HepG2 (cell line): Measurements from ENCODE around the gene PRMT2. TPM values are rescaled to one million over a fixed set of nuclear protein-coding genes. Genes with fewer than 3 reads are reported as not detected.

Source experiments
- EEA1 ChIP-seq: sonication (generic); formaldehyde crosslinking; IDR thresholded peaks from 2 replicates; pipeline ENCODE4 v1.5.1; 2020; ENCODE audit warnings: mild to moderate bottlenecking, missing genetic modification reagents, borderline replicate concordance
- IRX3 ChIP-seq: sonication (generic); formaldehyde crosslinking; IDR thresholded peaks from 2 replicates; pipeline ENCODE4 v1.8.1; 2023; ENCODE audit warnings: mild to moderate bottlenecking, low read depth, missing genetic modification reagents, borderline replicate concordance
- NBN ChIP-seq: fragments of 450-650 bp; conservative IDR thresholded peaks from 2 replicates; pipeline ENCODE4 v1.6.1; 2017
- NFE2 ChIP-seq: sonication (generic); formaldehyde crosslinking; IDR thresholded peaks from 2 replicates; pipeline ENCODE4 v1.4.0; 2020; ENCODE audit warnings: missing genetic modification reagents
- NR2C2 ChIP-seq: sonication (generic); formaldehyde crosslinking; IDR thresholded peaks from 2 replicates; pipeline ENCODE4 v1.4.0; 2020; ENCODE audit warnings: missing genetic modification reagents, mild to moderate bottlenecking, moderate library complexity, borderline replicate concordance
- NRL ChIP-seq: sonication (generic); formaldehyde crosslinking; IDR thresholded peaks from 2 replicates; pipeline ENCODE4 v1.5.0; 2020; ENCODE audit warnings: missing genetic modification reagents, mild to moderate bottlenecking, moderate library complexity, borderline replicate concordance
- ZNF34 ChIP-seq: sonication (generic); formaldehyde crosslinking; IDR thresholded peaks from 2 replicates; pipeline ENCODE4 v1.4.0; 2020; ENCODE audit warnings: mild to moderate bottlenecking, missing genetic modification reagents, borderline replicate concordance
- ZNF407 ChIP-seq: sonication (generic); formaldehyde crosslinking; IDR thresholded peaks from one replicate; pipeline ENCODE4 v1.5.1; 2020; ENCODE audit warnings: mild to moderate bottlenecking, missing genetic modification reagents; ENCODE audit errors: not compliant biosample characterization
- ZNF451 ChIP-seq: sonication (generic); formaldehyde crosslinking; IDR thresholded peaks from 2 replicates; pipeline ENCODE4 v1.5.0; 2020; ENCODE audit warnings: mild to moderate bottlenecking, missing genetic modification reagents
- ZNF558 ChIP-seq: sonication (generic); formaldehyde crosslinking; IDR thresholded peaks from 2 replicates; pipeline ENCODE4 v1.9.0; 2022; ENCODE audit warnings: mild to moderate bottlenecking, missing genetic modification reagents, borderline replicate concordance
- ZNF562 ChIP-seq: sonication (generic); formaldehyde crosslinking; IDR thresholded peaks from 2 replicates; pipeline ENCODE4 v1.8.0; 2022; ENCODE audit warnings: missing genetic modification reagents, borderline replicate concordance
- polyA plus RNA-seq, 8 experiments: library from polyadenylated mRNA; depleted of rRNA in 3 of 8; stranded (reverse) in 7 of 8; unstranded in 1 of 8; fragments of >200 nt; fragmentation: Illumina TruSeq in 4 of 8; extraction: Trizol in 4 of 8; gene quantifications; 2 replicates each; pipeline versions ENCODE4 v1.2.1 to v1.2.3, GENCODE V29; 2011 to 2016; ENCODE audit warnings: low read depth in 4 of 8, missing spikeins in 1 of 8, mixed read lengths in 1 of 8; ENCODE audit not compliant: insufficient read depth in 1 of 8
- total RNA-seq, 5 experiments: library from RNA; depleted of rRNA; stranded (reverse); fragments of >200 nt; fragmentation: Illumina TruSeq; extraction: Trizol; gene quantifications; 2 replicates each; pipeline ENCODE4 v1.2.3, GENCODE V29; 2016; ENCODE audit warnings: low read depth in 1 of 5
- TF ChIP-seq, protein P1 (sequence below): sonication (generic); formaldehyde crosslinking; IDR thresholded peaks from 2 replicates; pipeline ENCODE4 v1.4.0; 2020; ENCODE audit warnings: mild to moderate bottlenecking, low read depth, missing genetic modification reagents
- TF ChIP-seq, protein P2 (sequence below): sonication (generic); formaldehyde crosslinking; IDR thresholded peaks from 2 replicates; pipeline ENCODE4 v1.4.0; 2020; ENCODE audit warnings: low read depth, missing genetic modification reagents

Gene PRMT2
- total and polyA plus RNA-seq, 2 of the 13 experiments (the other 11 are each of a cell fraction or from before 2014, with no cell fraction given) = 54.4 to 78.8 TPM

DNA sequence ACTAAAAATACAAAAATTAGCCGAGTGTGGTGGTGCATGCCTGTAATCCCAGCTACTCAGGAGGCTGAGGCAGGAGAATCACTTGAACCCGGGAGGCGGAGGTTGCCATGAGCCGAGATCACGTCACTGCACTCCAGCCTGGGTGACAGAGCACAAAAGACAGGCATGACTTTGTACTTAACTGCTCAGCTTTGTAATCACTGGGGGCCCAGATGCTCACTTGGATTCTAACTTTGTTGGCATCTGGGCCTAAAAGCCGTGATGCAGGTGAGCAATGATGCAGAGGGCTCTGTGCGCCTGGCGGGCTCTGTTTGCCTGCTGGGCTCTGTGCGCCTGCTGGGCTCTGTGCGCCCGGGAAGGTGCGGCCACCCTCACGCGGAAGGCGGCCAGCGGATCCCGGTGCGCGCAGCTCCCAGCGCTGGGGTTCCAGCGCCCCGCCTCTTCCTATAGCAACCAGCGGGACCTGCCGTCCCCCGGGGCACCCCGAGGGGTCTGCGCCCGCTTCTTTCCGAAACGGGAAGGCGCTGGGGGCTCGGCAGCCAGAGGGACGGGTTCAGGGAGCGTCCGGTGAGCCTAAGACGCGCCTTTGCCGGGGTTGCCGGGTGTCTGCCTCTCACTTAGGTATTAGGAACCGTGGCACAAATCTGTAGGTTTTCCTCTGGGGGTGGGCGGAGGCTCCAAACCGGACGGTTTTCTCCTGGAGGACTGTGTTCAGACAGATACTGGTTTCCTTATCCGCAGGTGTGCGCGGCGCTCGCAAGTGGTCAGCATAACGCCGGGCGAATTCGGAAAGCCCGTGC, 31.7 kb downstream of the PRMT2 start (continued):
- TF ChIP-seq ZNF451 (CRISPR knock-in tag) (no peak), IRX3 (no peak), NRL (CRISPR knock-in tag) (no peak), NR2C2 (CRISPR knock-in tag) (no peak), ZNF562 (CRISPR knock-in tag) (no peak), NBN (no peak), ZNF34 (CRISPR knock-in tag) (no peak), EEA1 (CRISPR knock-in tag) (no peak), NFE2 (CRISPR knock-in tag) (no peak), ZNF407 (CRISPR knock-in tag) (no peak), ZNF558 (CRISPR knock-in tag) (no peak; the same call in 1 of the 2 replicates)
- TF ChIP-seq, protein P1, sequence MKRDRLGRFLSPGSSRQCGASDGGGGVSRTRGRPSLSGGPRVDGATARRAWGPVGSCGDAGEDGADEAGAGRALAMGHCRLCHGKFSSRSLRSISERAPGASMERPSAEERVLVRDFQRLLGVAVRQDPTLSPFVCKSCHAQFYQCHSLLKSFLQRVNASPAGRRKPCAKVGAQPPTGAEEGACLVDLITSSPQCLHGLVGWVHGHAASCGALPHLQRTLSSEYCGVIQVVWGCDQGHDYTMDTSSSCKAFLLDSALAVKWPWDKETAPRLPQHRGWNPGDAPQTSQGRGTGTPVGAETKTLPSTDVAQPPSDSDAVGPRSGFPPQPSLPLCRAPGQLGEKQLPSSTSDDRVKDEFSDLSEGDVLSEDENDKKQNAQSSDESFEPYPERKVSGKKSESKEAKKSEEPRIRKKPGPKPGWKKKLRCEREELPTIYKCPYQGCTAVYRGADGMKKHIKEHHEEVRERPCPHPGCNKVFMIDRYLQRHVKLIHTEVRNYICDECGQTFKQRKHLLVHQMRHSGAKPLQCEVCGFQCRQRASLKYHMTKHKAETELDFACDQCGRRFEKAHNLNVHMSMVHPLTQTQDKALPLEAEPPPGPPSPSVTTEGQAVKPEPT (CRISPR knock-in tag) = no peak
- TF ChIP-seq, protein P2, sequence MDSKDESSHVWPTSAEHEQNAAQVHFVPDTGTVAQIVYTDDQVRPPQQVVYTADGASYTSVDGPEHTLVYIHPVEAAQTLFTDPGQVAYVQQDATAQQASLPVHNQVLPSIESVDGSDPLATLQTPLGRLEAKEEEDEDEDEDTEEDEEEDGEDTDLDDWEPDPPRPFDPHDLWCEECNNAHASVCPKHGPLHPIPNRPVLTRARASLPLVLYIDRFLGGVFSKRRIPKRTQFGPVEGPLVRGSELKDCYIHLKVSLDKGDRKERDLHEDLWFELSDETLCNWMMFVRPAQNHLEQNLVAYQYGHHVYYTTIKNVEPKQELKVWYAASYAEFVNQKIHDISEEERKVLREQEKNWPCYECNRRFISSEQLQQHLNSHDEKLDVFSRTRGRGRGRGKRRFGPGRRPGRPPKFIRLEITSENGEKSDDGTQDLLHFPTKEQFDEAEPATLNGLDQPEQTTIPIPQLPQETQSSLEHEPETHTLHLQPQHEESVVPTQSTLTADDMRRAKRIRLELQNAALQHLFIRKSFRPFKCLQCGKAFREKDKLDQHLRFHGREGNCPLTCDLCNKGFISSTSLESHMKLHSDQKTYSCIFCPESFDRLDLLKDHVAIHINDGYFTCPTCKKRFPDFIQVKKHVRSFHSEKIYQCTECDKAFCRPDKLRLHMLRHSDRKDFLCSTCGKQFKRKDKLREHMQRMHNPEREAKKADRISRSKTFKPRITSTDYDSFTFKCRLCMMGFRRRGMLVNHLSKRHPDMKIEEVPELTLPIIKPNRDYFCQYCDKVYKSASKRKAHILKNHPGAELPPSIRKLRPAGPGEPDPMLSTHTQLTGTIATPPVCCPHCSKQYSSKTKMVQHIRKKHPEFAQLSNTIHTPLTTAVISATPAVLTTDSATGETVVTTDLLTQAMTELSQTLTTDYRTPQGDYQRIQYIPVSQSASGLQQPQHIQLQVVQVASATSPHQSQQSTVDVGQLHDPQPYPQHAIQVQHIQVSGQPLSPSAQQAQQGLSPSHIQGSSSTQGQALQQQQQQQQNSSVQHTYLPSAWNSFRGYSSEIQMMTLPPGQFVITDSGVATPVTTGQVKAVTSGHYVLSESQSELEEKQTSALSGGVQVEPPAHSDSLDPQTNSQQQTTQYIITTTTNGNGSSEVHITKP = no peak
